ENCODE measurements around the gene BMPR2.
"Not testable (repeated sequence)": the region's sequence is repeated elsewhere in the genome, so short reads cannot be mapped to it uniquely, and the experiment has no call there.

Gene BMPR2

DNA sequence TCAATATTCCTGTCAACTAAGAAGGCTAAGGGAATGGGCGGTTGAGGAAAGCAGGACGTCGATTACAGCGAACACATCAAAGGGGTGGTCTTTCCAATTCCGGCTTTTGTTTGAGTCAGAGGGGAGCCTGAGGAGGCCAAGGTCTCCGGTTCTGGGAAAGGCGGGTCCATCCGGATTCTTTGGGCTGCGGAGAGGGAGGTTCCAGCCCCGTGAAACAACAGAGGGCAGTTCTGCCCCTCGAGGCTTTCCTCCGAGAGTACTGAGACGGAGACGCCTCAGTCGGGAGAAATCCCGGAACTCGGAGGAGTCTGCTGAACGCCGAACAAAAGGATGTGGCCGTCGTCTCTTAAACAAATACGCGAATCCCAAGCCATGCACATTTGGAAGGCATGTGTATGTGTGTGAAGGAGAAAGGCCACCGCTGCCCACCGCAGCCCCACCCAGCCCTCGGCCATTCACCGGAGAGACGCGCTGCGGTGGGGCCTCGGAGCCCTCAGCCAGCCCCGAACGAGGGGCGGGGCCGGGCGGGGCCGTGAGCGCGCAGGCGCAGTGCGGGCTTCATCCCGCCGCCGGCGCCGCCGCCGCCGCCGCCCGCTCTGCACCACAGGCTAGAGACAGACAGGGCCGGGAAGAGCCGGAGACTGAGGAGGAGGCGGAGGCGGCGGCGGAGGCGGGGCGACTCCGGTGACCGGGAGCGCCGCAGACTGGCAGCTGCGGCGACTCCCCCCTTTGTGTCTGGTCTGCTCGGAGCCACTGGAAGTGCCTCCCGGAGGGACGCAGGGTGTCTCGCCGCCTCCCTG lies at the start of gene BMPR2:
Gene BMPR2, plus strand, starts transcription at position 719 of the 800 bp plus-strand sequence. CDS start 1,148 bp downstream, outside the sequence.
- DNase-seq = peak; percentile 95

DNA sequence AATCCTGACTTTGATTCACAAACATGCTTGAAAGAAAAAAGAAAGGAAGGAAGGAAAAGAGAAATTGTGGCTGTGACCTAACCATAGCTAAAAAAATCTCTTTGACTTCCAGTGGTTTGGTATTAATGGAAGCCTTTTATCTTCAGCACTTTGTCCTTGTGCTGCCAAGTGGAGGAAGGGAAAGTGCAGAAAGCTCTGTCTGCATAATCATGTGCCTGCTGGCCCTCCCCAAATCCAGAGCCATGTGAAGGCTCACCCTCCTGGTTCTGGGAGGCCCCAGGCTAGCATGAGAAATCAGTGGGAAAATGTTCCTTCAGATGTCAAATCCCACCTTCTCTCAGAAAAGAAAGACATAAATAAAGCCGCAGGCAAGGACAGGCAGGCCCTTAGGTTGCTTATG lies 48.3 kb upstream of the BMPR2 start:
- no peak for DNase-seq

DNA sequence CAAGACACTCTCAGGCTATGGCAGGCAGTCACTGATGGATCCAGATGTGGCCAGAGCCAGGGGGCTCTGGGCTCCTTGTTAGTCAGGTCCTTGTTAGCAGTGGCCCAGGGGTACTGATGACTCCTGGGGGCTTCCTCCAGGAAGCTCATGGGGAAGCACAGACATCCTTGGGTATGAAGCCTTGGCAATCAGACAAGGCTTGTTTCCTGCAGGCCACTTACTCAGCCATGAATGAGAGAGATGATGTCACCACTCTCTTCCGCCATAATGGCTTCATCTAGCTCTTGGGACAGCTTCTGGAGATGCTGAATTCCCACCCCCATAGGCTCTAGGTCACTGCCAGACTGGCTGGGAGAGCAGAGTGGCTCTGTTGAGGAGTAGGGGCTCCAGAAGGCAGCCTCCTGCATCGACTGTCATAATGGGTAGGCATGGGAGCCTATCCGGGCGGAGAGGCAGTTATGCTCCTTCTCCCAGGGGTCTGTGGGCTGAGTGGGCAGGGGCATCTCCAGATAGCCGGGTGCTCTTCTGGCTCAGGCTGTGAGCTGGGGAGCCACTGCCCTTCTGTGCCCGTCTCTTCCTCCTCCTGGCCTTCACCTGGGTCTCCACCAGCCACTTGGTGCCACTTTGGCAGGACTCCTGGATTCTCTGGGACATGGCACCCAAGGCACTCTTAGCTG lies 40.2 kb upstream of the BMPR2 start:
- DNase-seq = no peak

DNA sequence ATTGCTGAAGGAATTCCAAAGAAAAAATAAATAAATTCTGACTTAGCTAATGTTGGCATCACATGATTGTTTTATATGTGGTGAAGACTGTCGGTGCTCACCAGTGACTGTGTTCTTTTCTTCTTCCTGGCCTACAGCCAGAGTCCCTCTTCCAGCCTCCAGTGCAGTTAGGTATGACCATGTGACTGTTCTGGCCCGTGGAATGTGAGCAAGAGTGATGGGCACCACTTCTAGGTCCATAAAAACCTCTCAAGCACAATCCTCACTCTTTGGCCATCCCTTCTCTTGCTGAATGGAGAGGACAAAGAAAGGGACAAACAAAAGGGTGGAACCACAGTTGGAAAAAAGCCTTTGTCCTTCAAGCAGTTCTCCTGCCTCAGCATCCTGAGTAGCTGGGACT lies 39.0 kb upstream of the BMPR2 start:
- DNase-seq = no peak

DNA sequence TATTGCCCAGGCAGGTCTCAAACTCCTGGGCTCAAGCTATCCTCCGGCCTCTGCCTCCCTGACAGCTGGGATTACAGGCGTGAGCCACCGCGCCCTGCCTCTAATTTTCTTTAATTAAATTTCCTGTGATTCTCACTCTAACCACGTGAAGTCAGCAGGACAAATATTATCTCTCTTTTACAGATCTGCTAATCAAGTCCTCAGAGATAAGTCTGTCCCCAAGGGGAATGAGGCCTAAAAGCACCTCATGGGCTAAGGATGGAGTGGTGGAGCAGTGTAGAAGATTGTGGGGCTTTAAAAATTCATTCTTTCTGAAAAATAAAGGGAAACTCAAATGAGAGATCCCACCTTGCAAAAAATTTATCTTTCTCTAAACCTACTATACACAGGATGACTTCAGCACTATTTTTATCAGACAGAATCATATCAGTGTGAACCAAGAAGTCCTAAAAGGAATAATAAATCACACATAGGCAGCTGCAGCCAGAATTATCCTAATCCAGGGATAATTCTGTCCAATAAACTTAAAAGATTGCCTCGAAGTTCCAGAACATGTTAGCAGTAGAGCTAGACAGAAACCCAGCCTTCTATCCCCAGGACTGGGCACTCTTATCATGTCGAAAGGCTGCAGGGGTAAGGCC lies 38.3 kb upstream of the BMPR2 start:
- peak; percentile 19 for DNase-seq

DNA sequence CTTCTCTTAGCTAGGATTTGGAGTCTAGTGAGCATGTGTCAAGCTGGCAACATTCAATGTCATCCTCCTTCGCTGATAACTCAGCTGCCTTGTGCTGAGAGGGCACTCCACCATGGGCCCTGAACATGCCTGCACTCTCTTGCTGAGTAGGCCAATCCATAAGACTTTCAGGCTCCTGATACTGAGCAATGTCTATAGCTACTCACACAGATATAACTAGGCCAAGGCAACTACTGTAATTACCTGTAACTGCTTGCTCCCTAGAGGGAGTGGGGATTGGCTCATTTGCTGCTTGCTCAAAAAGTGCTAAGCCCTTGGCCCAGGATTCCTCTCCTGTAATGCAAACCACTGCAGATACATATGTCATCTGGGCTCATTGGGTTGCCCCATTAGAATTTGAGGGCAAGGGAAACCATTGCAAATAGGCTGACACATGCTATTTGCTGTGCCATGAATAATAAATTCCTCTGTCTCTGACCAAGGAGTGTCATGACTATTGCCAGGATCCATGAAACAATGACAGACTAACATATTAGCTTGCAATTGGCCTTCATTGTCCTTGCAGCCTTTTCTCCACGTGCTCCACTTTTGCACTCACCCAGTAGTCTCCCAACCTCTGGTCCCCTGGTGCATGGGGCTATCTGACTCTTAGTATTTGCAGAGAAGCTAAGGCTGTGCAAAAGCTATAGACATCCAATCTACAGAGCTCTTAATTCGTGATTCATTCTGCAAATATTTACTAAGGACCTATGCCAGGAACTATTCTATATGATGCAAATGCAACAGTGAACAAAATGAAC lies 36.9 kb upstream of the BMPR2 start:
- DNase-seq = no peak

DNA sequence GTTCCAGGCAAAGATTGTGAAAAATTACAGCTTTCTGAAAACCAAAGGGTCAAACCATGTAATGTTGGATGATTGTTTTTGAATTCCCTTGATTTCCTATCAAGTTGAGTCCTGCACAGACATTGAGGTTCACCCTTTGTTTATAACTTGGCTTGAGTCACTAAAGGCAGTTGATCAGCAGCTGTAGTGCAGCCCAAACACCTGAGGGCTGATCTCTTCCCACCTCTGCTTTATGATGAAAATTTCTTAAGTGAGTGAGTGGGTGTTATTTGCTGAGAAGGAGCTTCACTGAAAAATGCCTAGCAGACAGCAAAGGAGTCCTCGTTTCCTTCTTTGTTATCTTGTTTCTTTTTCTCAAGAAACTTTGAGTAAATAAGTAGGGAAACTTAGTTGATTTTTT lies 31.9 kb upstream of the BMPR2 start:
- no peak for DNase-seq

DNA sequence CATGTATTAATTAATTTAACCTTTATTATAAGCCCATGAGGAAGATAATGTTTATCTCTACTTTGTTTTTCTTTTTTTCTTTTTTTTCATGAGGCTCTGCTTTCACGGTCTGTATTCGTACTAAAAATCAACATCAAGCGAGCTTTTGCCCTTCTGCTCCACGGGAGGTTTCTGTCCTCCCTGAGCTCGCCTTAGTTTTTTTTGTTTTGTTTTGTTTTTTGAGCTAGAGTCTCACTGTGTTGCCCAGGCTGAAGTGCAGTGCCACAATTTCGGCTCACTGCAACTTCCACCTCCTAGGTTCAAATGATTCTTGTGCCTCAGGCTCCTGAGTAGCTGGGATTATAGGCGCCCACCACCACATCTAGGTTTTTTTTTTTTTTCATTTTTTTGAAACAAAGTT lies 29.9 kb upstream of the BMPR2 start:
- DNase-seq = no peak

DNA sequence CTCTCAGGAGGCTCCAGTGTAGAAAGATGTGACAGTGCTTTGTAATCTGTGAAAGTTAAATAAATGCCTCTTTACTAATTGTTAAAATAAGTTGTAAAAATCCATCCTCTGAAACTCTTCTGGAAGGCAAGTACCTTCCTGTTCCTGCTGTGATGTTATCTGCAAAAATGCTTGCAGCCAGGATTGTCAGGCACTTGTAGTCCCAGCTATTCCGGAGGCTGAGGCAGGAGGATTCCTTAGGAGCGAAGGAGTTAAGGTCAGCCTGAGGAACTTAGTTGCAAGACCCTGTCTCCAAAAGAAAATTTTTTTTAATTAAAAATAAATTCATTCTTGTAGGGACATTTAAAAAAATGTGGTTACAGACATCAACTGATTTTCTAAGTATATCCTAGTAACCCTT lies 22.7 kb upstream of the BMPR2 start:
- no peak for DNase-seq

DNA sequence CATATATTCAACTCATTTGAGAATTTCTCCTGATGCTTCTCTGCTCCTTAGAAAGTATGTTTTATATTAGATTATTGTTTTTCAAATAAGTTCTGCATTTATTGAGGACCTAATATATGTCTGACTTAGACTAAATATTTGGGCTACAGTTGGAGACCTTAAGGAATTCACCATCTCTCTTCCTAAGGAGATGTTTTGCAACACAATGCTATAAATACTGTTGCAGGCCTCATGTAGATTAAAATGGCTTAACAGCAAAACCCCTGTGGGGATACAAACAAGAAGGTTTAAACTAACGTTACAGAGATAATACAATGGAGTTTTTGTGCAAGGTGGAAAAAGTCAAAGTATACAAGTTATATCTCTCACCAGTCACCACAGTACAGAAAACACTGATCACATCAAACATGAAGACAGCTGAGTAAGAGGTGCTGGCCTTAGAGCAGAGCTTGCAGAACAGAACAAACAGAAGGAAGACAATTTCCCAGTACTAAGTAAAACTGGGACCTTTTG lies 20.1 kb upstream of the BMPR2 start:
- DNase-seq = no peak

DNA sequence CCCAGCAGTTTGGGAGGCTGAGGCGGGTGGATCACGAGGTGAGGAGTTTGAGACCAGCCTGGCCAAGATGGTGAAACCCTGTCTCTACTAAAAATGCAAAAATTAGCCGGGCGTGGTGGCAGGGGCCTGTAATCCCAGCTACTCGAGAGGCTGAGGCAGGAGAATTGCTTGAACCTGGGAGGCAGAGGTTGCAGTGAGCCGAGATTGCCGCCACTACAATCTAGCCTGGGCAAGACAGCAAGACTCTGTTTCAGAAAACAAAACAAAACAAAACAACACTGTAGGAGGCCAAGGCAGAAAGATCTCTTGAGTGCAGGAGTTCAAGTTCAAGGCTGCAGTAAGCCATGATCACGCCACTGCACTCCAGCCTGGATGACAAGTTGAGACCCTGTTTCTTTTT lies 17.2 kb upstream of the BMPR2 start:
- DNase-seq = not testable (repeated sequence)

DNA sequence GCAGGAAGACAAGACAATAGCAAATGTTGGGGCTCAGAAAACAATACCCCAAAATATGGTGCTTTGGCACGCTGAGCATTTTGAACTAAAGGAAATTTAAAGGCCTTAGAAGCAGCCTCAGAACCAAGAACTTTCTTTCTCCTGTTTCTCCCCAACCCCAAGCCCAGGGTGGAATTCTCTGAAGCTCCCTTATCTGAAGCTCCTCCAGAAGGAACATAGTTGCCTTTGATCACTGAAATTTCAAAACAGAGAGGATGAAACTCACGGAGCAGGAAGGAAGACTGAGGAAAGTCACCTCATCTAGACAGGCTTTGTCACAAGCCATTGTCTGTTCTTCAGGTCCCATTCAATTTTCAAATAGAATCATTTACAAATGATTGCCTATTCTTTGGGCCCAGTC lies 15.5 kb upstream of the BMPR2 start:
- no peak for DNase-seq

DNA sequence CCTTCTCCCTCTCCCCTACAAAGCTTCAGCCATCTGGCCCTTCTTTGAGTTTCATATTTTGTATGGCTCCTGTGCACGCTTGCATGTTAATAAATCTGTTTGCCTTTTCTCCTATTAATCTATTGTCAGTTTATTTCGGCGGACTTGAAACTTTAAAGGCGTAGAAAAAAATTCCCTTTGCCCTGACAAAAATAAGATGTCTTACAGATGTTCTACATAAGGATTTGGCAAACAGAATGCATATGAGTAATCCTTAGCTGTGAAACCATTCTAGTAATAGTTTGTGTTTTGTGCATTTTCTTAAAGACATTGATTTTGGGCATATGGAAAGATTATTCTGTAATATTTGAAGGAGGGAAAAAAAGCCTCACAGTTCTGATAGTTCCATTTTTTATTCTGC lies 15.0 kb upstream of the BMPR2 start:
- no peak for DNase-seq

DNA sequence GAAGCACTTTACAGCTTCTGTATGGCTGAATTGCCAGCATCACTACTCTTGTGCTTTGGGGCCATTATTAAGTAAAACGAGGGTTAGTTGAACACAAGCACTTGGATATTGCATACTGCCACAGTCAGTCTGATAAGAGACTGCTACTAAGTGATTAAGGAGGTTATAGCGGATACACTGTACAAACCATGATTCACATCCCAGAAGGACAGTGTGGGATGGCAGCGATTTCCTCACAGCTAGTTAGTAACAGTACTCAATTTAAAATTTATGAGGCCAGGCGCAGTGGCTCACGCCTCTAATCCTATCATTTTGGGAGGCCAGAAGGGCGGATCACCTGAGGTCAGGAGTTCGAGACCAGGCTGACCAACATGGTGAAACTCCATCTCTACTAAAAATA lies 2.6 kb upstream of the BMPR2 start:
- no peak for DNase-seq

DNA sequence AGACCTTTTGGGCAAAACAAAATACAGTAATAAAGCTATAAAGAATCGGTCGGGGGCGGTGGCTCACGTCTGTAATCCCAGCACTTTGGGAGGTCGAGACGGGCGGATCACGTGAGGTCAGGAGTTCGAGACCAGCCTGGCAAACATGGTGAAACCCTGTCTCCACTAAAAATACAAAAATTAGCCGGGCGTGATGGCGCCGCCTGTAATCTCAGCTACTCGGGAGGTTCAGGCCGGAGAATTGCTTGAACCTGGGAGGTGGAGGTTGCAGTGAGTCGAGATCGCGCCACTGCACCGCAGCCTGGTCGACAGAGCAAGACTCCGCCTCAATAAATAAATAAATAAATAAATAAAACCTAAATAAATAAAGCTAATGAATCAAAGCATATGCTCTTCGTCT lies 1.7 kb upstream of the BMPR2 start:
- DNase-seq = not testable (repeated sequence)

DNA sequence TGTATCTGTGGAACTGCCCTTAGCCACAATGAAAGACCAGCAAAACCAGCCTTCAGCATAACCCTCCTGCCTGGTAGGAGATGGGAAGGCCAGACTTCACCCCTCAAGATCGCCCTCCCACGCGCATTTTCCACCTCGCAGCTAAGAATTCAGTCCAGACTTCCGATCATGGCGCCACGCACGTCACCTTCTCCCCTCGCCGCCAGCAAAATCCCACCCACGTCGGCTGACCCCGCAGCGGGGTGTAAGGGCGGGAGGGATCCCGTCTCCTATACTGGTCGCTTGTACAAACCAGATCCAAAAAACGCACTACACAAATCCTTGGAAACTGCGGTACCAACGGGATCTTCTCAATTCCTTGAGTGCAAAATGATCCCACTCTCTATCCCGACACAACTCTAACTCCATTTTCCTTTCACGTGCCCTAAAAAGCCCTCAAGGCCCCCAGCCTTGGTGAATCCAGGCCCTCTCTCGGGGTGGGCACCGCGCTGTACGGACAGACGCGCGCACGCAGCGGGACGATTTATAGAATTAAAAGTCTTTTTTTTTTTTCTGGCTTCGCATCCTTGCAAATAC lies 1.0 kb upstream of the BMPR2 start:
- peak; percentile 73 for DNase-seq

DNA sequence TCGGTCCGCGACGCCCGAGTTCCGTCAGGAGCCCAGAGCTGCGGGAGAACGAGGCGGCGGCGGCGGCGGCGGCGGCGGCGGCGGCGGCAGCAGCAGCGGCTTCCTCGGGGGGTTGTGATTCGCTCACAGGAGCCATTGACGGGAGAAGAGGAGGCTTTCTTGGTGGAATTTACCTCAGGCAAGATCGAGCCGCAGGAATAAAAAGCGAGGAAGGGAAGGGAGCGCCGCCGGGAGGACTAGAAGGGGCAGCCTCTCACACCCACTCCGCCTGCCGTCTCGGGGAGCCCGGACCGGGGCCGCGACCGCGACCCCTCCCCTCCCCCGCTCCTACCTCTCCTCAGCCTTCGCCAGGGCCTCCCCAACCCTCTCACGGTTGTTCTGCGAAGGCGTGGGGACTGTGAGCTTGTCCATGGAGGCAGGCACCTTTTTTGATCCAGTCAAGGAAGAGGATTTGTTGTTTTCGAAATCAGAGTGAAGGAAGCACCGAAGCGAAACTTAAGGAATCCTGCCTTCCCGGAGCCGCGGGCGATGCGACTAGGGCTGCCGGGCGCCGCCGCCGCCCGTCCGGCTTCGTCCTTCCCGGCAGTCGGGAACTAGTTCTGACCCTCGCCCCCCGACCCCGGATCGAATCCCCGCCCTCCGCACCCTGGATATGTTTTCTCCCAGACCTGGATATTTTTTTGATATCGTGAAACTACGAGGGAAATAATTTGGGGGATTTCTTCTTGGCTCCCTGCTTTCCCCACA lies 506 bp downstream of the BMPR2 start:
- DNase-seq = peak; percentile 81

DNA sequence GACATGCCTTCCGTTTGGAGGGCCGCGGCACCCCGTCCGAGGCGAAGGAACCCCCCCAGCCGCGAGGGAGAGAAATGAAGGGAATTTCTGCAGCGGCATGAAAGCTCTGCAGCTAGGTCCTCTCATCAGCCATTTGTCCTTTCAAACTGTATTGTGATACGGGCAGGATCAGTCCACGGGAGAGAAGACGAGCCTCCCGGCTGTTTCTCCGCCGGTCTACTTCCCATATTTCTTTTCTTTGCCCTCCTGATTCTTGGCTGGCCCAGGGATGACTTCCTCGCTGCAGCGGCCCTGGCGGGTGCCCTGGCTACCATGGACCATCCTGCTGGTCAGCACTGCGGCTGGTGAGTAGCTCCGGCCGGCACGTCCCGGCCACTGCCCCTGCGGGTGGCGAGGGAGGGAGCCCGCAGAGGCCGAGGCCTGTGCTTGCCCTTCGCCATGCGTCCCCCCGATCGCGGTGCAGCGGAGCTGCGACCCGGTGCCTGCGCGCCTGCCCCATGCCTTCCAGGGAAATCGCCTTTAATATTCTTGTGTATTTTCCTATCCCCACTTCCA lies 1.2 kb downstream of the BMPR2 start:
- DNase-seq = peak; percentile 46

DNA sequence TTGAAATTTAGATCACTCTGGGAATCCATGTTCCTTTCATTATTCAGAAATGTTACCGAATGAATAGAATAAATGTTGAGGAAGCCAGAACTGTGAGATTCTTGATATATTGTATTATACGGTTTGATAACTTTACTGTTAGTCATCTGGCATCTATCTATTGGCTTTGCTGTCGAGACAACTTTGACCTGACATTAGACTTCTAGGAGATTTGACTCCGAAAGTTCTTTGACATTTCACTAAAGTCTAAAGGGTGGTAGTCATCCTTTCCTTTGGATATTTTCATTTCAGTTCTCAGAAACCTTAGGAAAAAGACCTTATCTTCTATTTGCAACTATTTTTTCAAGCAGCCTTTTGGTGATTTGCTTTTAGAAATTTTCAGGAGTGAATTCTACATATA lies 1.9 kb downstream of the BMPR2 start:
- peak; percentile 42 for DNase-seq

DNA sequence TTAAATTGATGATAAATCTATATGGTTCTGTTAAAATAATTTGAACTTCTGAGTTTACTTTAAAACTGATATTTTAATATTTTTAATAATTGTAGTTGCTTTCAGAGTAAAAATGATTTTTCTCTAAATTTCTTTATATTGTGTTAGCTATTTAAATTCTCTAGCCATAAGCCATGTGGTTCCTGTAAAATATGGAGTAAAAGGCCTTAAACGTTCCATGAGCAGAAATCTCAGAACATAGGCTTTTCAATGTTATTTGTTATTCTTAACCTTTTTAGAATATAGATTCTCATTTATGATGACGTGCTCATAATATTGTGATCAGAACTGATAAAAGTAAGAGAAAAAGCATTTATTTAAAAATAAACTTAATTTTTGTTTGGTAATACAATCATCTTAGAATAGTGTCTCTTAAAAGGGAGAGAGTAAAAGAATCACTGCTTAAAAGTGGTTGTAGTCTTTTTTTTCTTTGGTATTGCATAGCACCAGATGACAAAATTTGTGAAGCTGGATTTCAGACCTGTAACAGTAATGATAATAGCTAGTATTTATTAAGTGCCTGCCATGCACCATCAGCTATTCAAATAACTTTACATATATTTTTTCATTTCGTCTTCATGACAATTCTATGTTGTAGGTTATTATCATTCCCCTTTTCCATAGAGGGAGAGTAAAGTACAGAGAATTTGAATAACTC lies 2.7 kb downstream of the BMPR2 start:
- DNase-seq = peak; percentile 30

DNA sequence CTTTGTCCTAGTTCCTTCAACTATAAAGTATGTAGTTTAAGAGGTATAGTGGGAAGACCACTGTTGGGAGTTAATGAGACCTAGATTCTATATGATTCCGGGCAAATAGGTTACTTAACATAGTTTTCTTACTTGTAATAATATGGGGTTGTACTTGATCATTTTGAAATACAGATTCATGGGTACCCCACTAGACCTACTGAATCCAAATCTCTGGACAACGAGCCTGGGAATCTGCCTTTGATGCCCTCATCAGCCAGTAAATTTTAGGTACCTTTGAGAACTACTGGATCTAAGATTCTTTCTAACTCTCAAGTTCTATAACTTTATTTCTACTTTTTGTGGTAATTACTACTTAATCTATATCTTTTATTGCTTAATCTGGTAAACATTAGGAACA lies 6.6 kb downstream of the BMPR2 start:
- no peak for DNase-seq
